Caki2 (cell line): ENCODE results near the gene MYO18B. TPM values are rescaled to one million over a fixed set of nuclear protein-coding genes. Genes with fewer than 3 reads are reported as not detected.

Source experiments
- DNase-seq: peaks from one replicate; pipeline ENCODE4 v3.0.0-alpha.2; 2015; ENCODE audit warnings: low read depth
- in situ Hi-C: cut with HindIII; loops from 2 replicates; pipeline ENCODE4 v1.10.0; 2016; ENCODE audit warnings: low sequenced_read_pairs, low pct_unique_long_range_greater_than_20kb, mixed read lengths
- total RNA-seq: library from RNA; depleted of rRNA; stranded (reverse); fragments of >200 nt; shearing (Covaris generic); gene quantifications from 2 replicates; pipeline ENCODE4 v1.2.3, GENCODE V29; 2014; ENCODE audit warnings: low replicate concordance

Gene MYO18B
- total RNA-seq, 1 experiment from 2014 or later = not detected

DNA sequence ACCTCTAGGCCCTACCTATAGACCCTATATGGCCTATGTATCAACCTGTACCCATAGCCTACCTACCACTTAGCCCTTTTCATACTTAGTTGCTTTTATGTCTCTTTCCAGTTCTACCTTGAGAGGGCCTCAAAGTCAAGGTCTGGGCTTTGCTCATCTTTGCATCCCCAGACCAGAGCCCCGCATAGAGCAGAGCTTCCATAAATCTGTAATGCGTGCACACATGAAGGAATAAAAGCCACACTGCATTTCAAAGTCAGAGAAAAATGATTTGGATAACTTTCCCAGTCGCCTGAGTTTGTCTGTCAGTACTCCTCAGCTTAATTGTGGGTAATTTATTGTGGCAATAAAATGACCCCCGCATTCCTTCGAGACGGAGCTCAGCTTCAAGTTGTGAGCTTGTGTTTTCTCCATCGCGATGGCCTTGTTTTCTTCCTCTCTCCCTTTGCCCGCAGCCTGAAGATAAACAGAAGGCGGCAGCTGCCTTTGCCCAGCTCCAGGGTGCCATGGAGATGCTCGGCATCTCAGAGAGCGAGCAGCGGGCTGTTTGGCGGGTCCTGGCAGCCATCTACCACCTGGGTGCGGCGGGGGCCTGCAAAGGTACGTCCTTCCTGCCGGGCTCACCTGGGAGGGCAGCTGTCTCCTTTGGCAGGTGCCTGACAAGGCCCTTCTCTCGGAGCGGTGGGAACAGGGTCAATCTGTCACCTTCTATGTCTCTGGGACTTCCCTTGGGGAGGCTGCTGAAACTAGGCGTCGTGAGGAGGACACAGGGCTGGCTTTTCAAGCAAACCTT lies 55.7 kb downstream of the MYO18B start:
- DNase-seq = no peak
- in situ Hi-C loops = no loop called here

DNA sequence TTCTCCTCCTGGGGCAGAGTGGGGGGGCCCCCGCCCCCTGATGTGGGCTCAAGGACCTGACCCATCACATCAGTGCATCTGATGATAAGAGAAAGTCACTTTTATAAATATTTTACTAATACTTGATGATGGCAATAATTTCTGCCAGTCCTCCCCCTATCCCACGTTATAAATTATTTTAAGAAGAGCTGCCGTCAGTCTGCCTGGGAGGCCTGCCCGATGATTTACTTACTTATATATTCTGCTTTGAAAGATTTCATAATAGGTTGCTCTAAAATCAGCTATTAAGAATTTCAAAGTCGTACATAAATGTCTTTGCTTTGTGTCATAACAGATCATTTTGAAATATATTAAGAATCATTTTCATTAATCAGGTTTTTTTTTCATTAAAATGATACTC lies 58.8 kb downstream of the MYO18B start:
- in situ Hi-C loops = no loop called here
- DNase-seq = no peak

DNA sequence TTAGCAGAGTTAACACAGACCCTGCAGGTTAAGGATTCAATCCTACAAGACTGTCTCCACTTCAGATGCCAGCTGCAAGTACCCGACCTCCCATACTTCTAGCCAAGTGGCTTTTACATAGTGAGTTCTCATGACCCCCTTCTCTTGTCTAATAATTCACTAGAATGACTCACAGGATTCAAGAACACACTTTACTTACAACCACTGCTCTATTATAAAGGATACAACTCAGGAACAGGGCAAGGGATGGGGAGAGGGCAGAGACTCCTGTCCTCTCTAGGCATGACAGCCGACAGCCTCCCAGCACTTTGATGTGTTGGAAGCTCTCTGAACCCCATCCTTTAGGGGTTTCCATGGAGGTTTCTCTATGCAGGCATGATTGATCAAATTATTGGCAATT lies 60.0 kb downstream of the MYO18B start:
- in situ Hi-C loops = no loop called here
- no peak for DNase-seq

DNA sequence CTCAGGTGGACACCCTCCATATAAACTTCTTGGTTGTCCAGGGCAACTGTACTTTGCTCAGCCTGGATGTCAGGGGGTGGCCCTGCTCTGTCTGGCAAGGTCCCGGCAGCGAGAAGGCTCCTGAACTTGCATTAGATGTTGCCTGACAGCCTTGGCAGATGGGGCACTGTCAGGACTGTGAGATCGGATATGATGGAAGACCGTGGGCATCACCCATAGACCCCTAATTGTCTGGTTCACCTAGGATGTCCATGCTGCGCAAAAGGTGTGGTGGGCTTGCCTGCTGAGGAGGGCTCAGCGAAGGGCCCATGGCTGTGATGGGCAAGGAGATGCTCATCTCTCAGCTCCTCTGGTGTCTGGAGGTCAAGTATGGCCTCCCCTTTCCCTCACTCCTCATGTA lies 62.7 kb downstream of the MYO18B start:
- in situ Hi-C loops = no loop called here
- DNase-seq = no peak

DNA sequence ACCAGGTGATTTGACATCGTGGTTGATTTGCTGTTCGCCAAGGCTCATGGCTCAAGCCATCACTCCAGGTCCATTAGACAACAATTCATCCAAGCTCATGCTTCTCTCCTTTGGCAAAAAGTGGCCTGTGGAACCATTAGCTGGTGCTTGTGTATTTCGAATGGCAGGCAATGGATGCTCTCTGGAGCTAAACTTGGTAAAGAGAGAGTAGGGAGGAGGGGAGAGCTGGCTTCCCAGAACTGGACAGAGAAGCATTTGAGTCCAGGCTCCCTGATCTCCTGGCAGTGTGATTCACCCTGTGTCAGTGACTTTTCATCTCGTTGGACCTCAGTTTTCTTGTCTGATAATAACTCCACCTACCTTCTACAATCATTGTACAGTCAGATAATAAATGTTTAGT lies 64.6 kb downstream of the MYO18B start:
- in situ Hi-C loops = no loop called here
- DNase-seq = no peak

DNA sequence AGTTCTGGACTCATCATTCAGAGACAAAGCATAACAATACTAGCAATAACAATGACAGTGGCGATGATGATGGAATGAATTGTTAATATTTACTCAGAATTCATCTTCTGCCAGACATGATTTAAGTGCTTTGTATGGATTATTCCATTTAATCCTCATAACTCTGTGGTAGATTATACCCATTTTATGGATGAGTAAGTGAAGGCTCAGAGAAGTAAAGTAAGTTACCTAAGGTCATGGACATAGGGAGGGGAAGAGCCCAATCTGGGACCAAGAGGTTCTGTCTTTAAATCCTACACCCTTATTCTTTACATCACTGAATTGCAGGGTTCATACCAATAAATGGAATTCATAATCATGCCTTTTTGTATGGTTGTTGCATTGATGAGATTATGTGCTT lies 72.7 kb downstream of the MYO18B start:
- in situ Hi-C loops = no loop called here
- no peak for DNase-seq

DNA sequence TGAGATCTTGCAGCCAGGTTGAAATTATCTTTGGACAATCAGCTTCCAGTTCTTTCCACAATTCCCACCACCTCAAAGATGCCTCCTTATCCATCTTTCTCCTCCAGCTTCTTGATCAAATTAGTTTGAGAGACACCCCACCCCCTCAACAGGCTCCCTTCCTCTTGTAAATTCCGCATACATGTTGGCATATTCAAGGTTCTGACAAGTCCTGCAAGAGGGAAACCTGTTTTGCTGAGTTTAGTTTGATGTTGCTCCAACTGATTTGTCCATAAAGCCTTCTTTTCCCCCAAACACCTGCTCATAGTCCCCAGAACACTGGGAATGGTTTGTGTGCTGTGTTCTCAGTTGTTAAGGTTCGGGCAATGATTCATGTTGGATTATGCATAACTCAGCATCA lies 73.6 kb downstream of the MYO18B start:
- in situ Hi-C loops = no loop called here
- no peak for DNase-seq

DNA sequence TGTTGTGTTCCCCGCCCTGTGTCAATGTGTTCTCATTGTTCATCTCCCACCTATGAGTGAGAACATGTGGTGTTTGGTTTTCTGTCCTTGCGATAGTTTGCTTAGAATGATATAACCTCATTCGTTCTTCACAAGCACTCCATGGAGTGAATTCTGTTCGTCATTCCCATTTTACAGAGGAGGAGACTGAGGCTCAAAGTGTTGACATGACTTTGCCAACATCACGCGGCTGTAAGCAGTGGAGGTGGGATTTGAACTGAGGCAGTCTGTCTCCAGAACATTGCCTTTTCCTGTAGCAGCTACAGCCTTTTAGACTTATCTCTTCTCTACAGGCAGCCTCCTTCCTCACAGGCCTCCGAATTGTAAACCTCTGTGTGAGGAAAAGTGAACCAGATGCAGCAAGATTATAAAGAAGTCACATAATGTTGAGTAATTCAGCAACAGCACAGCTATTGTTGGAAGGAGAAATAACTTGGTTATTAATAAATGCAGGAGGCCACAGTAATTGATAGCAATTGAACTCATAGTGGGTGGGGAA lies 74.6 kb downstream of the MYO18B start:
- no peak for DNase-seq
- in situ Hi-C loops = no loop called here

DNA sequence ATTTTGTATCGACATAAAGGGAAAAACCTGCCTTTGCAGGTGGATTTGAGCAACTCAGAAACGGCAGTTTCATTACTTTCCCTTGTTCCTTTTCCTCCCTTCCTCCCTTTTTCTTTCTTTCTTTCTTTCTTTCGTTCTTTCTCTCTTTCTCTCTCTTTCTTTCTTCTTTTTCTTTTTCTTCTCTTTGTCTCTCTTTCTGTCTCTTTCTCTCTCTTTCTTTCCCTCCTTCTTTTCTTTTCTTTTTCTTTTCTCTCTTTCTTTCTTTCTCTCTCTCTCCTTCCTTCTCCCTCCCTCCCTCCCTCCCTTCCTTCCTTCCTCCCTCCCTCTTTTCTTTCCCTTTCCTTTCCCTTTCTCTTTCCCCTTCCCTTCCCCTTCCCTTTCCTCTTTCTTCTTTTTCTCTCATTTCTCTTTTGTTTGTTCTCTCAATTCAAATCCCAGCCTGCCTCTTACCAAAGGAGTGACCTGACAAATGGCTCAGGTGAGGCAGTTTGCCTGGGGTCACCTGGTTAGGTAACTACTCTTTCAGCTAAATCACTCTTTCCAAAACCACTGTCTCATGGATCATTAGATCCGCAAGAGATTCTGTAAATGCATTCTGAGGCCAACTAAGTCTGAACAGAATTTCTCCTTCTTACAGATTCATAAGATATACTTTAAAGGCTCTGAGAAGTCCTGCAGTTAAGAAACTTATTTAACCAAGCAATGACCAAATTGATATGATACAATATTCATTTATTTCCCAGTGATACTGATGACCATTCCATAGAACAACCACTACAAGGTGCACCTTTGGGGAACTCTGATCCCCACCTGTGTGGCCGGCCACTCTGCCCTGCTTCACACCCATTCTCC lies 75.3 kb downstream of the MYO18B start:
- DNase-seq = no peak
- in situ Hi-C loops = no loop called here

DNA sequence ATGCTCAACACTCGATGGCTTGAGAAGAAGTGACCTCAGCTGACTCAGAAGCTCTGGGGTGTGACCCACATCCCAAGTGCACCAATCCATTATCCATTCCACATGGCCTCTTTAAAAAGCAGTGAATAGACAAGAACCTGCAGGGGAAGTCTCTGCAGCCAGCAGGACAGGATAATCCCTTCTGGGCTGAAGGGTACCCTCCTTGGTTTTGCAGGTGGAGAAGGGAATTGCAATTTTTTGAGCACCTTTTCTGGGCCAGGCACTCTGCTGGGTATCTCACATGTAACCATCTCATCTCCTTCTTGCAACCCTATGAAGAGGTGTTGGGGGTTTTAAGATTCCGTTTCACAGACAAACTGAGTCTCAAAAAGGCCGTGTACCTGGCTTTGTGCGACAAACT lies 76.6 kb downstream of the MYO18B start:
- in situ Hi-C loops = no loop called here
- no peak for DNase-seq

DNA sequence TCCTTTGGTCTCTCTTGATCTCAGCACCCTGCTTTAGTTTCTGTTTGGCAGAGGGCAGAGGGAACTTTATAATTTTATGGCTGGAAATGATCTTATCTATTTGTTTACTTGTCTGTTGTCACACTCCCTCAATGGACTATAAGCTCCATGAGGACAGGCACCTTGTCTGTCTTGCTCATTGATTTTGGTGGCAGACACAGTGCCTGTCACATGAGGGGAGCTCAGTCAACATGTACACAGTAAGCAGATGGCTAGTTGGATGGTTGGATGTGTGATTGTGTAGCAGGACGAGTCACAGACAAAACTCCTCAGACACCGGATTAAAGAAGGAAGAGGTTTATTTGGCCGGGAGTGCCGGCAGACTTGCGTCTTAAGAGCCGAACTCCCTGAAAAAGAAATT lies 80.4 kb downstream of the MYO18B start:
- in situ Hi-C loops = no loop called here
- DNase-seq = no peak

DNA sequence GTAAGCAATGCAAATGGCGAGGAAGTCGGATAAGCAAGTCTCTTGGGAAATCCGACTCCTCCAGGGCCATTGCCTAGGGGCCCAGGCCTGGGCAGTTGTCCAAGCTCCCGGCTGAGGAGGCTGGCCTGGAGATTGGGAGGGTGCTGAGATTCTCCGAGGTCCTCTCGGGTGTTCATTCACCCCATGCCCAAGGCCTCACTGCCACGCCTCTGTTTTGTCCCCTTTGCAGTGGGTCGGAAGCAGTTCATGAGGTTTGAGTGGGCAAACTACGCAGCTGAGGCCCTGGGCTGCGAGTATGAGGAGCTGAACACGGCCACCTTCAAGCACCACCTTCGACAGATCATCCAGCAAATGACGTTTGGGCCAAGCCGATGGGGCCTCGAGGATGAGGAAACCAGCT lies 81.3 kb downstream of the MYO18B start:
- DNase-seq = no peak
- in situ Hi-C loops = no loop called here

DNA sequence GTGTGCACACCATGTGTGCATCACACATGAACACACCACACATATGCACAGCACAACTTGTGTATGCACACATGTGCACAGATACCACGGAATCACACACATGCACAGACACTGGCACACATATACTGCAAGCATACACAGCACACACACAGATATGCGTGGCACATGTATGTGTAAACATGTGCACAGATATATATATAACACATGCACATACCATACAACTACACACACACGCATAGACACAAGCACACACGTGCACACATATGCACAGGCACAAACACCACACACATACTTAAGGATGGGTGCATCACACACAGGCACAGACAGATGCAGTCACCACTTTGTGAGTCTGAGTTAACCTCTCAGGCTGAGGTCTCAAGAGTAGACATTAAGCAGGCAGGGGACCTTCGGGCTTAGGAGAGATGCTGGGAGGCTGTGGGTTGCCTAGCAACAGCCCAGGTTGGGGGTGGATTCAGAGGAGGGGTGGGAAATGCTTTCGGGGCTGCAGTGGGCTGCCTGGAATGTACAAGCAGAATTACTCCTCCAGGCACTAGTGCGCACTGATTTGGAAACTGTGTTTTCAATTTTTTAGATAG lies 82.9 kb downstream of the MYO18B start:
- no peak for DNase-seq
- in situ Hi-C loops = no loop called here

DNA sequence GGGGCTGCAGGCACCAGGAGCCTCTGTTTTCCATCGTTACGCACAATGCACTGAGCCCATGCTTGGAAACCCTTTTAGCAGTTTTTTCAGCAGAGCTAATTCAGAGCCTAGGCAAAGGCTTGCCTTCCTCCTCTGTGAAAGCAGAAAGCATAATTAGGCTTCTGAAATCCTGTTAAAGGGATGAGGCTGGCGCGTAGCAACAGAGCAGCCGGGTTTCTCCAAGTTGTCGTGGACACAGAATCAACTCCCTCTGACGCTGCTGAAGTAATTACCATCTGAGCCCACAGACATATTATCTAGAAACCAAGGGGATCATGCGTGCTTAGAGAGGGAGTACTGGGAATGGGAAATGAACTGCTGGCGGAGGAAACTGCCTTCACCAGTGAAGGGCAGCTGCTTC lies 85.4 kb downstream of the MYO18B start:
- in situ Hi-C loops = no loop called here
- DNase-seq = no peak

DNA sequence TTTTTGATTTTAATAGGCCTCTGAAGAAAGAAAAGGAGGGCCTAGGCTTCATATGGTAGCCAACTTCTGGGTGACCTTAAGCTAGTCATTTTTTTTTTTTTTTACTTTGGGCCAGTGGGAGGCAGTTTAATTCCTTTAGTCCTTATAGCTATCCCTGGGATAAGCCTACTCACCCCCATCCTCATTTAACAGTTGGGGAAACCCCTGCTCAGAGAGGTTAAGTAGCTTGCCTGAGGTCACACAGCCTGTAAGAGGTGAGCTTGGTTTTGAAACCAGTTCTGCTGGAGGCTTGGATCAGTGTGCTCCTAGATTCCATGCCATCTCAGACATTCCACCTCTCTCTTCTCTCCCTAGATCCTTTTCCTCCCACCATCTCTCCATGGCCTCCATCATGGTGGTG lies 86.4 kb downstream of the MYO18B start:
- in situ Hi-C loops = no loop called here
- DNase-seq = no peak

DNA sequence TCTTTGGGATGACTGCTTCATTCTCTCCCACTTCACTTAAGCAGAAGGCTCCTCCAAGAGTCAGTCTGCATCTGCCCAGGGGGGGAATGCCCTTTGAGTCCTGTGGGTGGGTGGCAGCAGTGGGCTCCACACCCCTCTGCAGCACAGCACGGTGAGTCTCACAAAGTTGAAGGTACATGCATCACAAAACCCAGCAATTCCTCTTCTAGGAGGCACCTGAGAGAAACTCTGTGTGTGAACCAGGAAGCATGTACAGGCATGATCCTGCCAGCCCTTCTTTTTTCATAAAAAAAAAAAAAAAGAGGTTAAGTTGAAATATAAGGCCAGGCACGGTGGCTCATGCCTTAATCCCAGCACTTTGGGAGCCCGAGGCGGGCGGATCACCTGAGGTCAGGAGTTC lies 87.2 kb downstream of the MYO18B start:
- DNase-seq = no peak
- in situ Hi-C loops = no loop called here

DNA sequence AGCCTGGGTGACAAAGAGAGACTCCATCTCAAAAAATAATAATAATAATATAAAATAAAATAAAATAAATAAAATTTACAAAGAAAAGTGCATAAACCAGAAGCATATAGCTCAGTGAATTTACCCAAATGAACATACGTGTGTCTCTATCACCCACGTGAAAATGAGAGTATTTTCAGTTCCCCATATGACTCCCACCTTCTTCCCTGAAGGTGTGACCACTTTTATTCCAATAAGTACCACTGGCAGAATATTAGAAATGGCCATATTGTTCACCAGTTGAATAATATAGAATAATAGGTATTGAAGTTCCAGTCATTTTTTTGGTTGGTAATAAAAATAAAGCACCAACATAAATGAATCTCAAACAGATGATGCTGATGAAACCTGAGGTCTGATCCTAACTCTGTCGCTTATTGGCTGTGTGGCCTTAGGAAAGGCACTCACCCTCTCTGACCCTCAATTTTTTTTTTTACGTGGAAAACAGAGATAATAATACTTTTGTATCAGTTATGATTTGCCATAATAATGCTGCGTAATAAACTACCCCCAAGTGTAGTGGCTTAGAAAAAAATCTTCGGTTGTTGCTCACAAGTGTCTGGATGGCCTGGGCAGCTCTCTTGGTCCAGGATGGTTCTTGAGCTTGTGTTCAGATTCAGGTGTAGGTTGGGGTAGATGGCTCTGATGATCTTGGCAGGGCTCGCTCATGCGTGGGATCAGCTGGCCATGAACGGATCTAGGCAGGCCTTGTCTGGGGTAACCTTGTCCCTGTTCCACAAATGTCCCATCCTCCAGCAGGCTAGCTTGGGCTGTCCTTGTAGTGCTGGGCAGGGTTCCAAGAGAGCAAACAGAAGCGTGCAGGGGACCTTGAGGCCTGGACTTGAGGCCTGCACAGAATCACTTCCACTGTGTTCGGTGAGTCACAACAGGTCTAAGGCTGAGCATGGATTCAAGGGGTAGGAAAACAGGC lies 88.1 kb downstream of the MYO18B start:
- DNase-seq = no peak
- in situ Hi-C loops = no loop called here

DNA sequence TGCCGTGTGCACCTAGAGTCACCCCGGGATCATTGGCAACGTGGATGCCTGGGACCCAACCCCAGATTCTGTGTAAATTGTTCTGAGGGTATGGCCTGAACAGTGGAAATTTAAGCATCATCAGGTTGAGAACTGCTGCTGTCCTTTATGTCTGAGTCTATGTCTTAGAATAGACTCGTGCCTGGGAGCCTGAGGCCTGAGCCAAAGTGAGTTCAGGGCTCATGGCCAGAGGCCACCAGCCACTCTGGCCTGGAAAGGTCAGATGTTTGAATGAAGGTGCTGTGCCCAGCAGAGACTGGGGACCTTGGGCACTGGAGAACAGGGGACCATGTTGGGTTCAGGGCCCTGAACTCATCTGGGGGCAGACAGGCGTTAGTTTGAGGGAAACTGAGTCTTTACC lies 91.1 kb downstream of the MYO18B start:
- no peak for DNase-seq
- in situ Hi-C loops = no loop called here
